Astrocyte (in vitro differentiated cells and primary cell): ENCODE results near the gene SLC10A6.

Experiments used
- CTCF ChIP-seq: IDR thresholded peaks from 2 replicates; pipeline ENCODE4 v1.5.1; 2011; ENCODE audit warnings: low read depth, mild to moderate bottlenecking, inconsistent platforms, low read length, moderate library complexity; ENCODE audit not compliant: insufficient read depth
- EZH2 ChIP-seq: IDR thresholded peaks from 2 replicates; pipeline ENCODE4 v1.6.1; 2012; ENCODE audit warnings: mild to moderate bottlenecking, low read length, inconsistent platforms; ENCODE audit not compliant: insufficient read depth

GRCh38 chr4:86815653-86816052 is 33.5 kb downstream of the SLC10A6 start:
- no peak for TF ChIP-seq EZH2
- no peak for TF ChIP-seq CTCF
